A549 (cell line): Measurements from ENCODE around the gene PEAK3. TPM values are rescaled to one million over a fixed set of nuclear protein-coding genes. Genes with fewer than 3 reads are reported as not detected.

Source experiments
- ATAC-seq, 2 experiments: fragments of 200-7000 bp in 1 of 2; fragments of >200 bp in 1 of 2; cut with Nextera tagmentation in 1 of 2; cut with Tn5 transposase in 1 of 2; 3 replicates each; pipeline versions ENCODE4 v1.8.0 to v1.9.1; 2018 to 2020; ENCODE audit warnings: mild to moderate bottlenecking in 1 of 2, moderate library complexity in 1 of 2
- CTCF ChIA-PET: fragments of 300-600 bp; sonication (Branson Sonifier 250); formaldehyde crosslinking; extraction: SDS; loops from one replicate; lab custom pipeline; 2021; ENCODE audit warnings: antibody characterized with exemption, inconsistent platforms; lab: Yijun Ruan, JAX
- POLR2A ChIA-PET: fragments of 350-600 bp; formaldehyde crosslinking; extraction: SDS; loops from one replicate; lab custom pipeline; 2021; ENCODE audit warnings: antibody characterized with exemption, inconsistent platforms; lab: Yijun Ruan, JAX
- DNase-seq, 2 experiments: peaks; one replicate each; pipeline versions ENCODE4 v3.0.0 to v3.0.0-alpha.2; 2011 to 2016; ENCODE audit warnings: low read depth in 1 of 2, low spot score in 1 of 2
- FAIRE-seq: peaks from 2 replicates; lab custom pipeline; 2011; peaks lifted over from hg19 to GRCh38; lab: Jason Lieb, UNC
- H3K27ac ChIP-seq, 2 experiments: fragments of >200 bp; sonication (Bioruptor Twin); formaldehyde crosslinking; 3 replicates each; pipeline ENCODE4 v1.5.1; 2016 to 2017
- H3K4me1 ChIP-seq: fragments of >200 bp; sonication (Bioruptor Twin); formaldehyde crosslinking; 3 replicates; pipeline ENCODE4 v1.6.1; 2016
- H3K4me2 ChIP-seq: fragments of >200 bp; sonication (Bioruptor Twin); formaldehyde crosslinking; 3 replicates; pipeline ENCODE4 v1.6.1; 2016
- H3K4me3 ChIP-seq: fragments of >200 bp; sonication (Bioruptor Twin); formaldehyde crosslinking; 3 replicates; pipeline ENCODE4 v1.5.1; 2016
- H3K9me3 ChIP-seq: fragments of >200 bp; sonication (Bioruptor Twin); formaldehyde crosslinking; 3 replicates; pipeline ENCODE4 v1.6.1; 2016
- BCL3 ChIP-seq: fragments of >200 bp; sonication (Bioruptor Twin); formaldehyde crosslinking; IDR thresholded peaks from 3 replicates; pipeline ENCODE4 v1.6.1; 2016
- BHLHE40 ChIP-seq: IDR thresholded peaks from 2 replicates; pipeline ENCODE4 v1.6.1; 2012; ENCODE audit warnings: low read depth, low read length, inconsistent platforms
- CHD2 ChIP-seq: fragments of 150-350 bp; IDR thresholded peaks from 2 replicates; pipeline ENCODE4 v1.6.1; 2014; ENCODE audit warnings: low read length; ENCODE audit not compliant: partially characterized antibody
- E2F6 ChIP-seq: IDR thresholded peaks from 2 replicates; pipeline ENCODE4 v1.6.1; 2012; ENCODE audit warnings: low read depth, borderline replicate concordance
- EHF ChIP-seq: fragments of 250-450 bp; sonication (Bioruptor Pico); IDR thresholded peaks from 2 replicates; pipeline ENCODE4 v1.5.0; 2020; ENCODE audit warnings: mild to moderate bottlenecking
- EHMT2 ChIP-seq: fragments of 200-600 bp; sonication (generic); IDR thresholded peaks from 2 replicates; pipeline ENCODE4 v1.6.1; 2016; ENCODE audit warnings: antibody characterized with exemption, low read depth, mild to moderate bottlenecking, moderate library complexity
- ESRRA ChIP-seq: fragments of 150-350 bp; IDR thresholded peaks from 2 replicates; pipeline ENCODE4 v1.6.1; 2014; ENCODE audit warnings: mild to moderate bottlenecking, low read length, borderline replicate concordance
- FOSB ChIP-seq: fragments of 250-450 bp; sonication (Bioruptor Pico); IDR thresholded peaks from 2 replicates; pipeline ENCODE4 v1.5.0; 2020; ENCODE audit warnings: mild to moderate bottlenecking, moderate library complexity
- FOSL2 ChIP-seq, 2 experiments: fragments of 450-650 bp in 1 of 2; fragments of >200 bp in 1 of 2; sonication (Bioruptor Twin) in 1 of 2; formaldehyde crosslinking; IDR thresholded peaks; 2 replicates each; pipeline versions ENCODE4 v1.5.0 to v1.6.1; 2016 to 2020; ENCODE audit warnings: mild to moderate bottlenecking in 1 of 2, moderate library complexity in 1 of 2
- FOXS1 ChIP-seq: fragments of 250-450 bp; sonication (Bioruptor Pico); IDR thresholded peaks from 2 replicates; pipeline ENCODE4 v1.5.0; 2020; ENCODE audit warnings: mild to moderate bottlenecking, moderate library complexity
- HES2 ChIP-seq: fragments of >200 bp; sonication (Bioruptor Twin); formaldehyde crosslinking; IDR thresholded peaks from 2 replicates; pipeline ENCODE4 v1.6.1; 2016
- HMGXB4 ChIP-seq: fragments of 250-450 bp; sonication (Bioruptor Pico); IDR thresholded peaks from 2 replicates; pipeline ENCODE4 v1.5.0; 2021; ENCODE audit warnings: mild to moderate bottlenecking, moderate library complexity, borderline replicate concordance
- JUNB ChIP-seq: fragments of >200 bp; sonication (Bioruptor Twin); formaldehyde crosslinking; IDR thresholded peaks from 2 replicates; pipeline ENCODE4 v1.6.1; 2016
- KDM5A ChIP-seq: fragments of 200-600 bp; sonication (generic); IDR thresholded peaks from 2 replicates; pipeline ENCODE4 v1.6.1; 2016; ENCODE audit warnings: antibody characterized with exemption, mild to moderate bottlenecking
- MAX ChIP-seq: IDR thresholded peaks from 2 replicates; pipeline ENCODE4 v1.6.1; 2012
- MAZ ChIP-seq: fragments of 150-350 bp; IDR thresholded peaks from 2 replicates; pipeline ENCODE4 v1.6.1; 2014; ENCODE audit warnings: antibody characterized with exemption, low read depth, low read length, borderline replicate concordance
- MYC ChIP-seq: IDR thresholded peaks from 2 replicates; pipeline ENCODE4 v1.6.1; 2012; ENCODE audit warnings: mild to moderate bottlenecking, inconsistent platforms, low read length, improper control_type of control experiment, borderline replicate concordance
- NFE2L2 ChIP-seq: fragments of 150-350 bp; conservative IDR thresholded peaks from 2 replicates; pipeline ENCODE4 v1.6.1; 2014; ENCODE audit warnings: low read length
- NPAS2 ChIP-seq: fragments of 250-450 bp; sonication (Bioruptor Pico); IDR thresholded peaks from 2 replicates; pipeline ENCODE4 v1.8.0; 2022; ENCODE audit warnings: mild to moderate bottlenecking, moderate library complexity, borderline replicate concordance
- PHF8 ChIP-seq: fragments of 200-600 bp; sonication (generic); IDR thresholded peaks from 2 replicates; pipeline ENCODE4 v1.6.1; 2016; ENCODE audit warnings: low read depth, mild to moderate bottlenecking, antibody characterized with exemption, moderate library complexity, borderline replicate concordance
- POLR2AphosphoS2 ChIP-seq: conservative IDR thresholded peaks from 2 replicates; pipeline ENCODE4 v1.6.1; 2012; ENCODE audit warnings: low read length, improper control_type of control experiment, inconsistent platforms
- RNF2 ChIP-seq: fragments of 200-600 bp; sonication (generic); IDR thresholded peaks from 2 replicates; pipeline ENCODE4 v1.6.1; 2016; ENCODE audit warnings: low read depth, mild to moderate bottlenecking, antibody characterized with exemption, moderate library complexity, borderline replicate concordance
- SMC3 ChIP-seq: fragments of >200 bp; sonication (Bioruptor Twin); formaldehyde crosslinking; IDR thresholded peaks from 3 replicates; pipeline ENCODE4 v1.6.1; 2018; ENCODE audit warnings: inconsistent platforms
- SREBF2 ChIP-seq: fragments of 450-650 bp; IDR thresholded peaks from 2 replicates; pipeline ENCODE4 v1.6.1; 2014; ENCODE audit warnings: mild to moderate bottlenecking, moderate library complexity
- TP53 ChIP-seq: fragments of 250-450 bp; sonication (Bioruptor Pico); IDR thresholded peaks from 2 replicates; pipeline ENCODE4 v1.5.0; 2021; ENCODE audit warnings: mild to moderate bottlenecking, moderate library complexity
- ZFP36 ChIP-seq: fragments of 450-650 bp; IDR thresholded peaks from 2 replicates; pipeline ENCODE4 v1.6.1; 2014; ENCODE audit warnings: borderline replicate concordance; ENCODE audit not compliant: partially characterized antibody
- ZNF302 ChIP-seq: fragments of 250-450 bp; sonication (Bioruptor Pico); IDR thresholded peaks from 2 replicates; pipeline ENCODE4 v1.9.0; 2021; ENCODE audit warnings: inconsistent platforms, mild to moderate bottlenecking, moderate library complexity
- WGBS: methylation state at CpG from one replicate; pipeline ENCODE4 v1.1.6; 2017; ENCODE audit errors: missing lambda C conversion rate; 5-methylcytosine and 5-hydroxymethylcytosine counted together
- polyA plus RNA-seq, 4 experiments: library from polyadenylated mRNA; depleted of rRNA in 3 of 4; stranded (reverse); fragments of >200 nt; fragmentation: RNase III in 1 of 4; extraction: RNeasy Plus Mini Kit Qiagen cat#74134 plus additional on column Dnase treatment in 1 of 4; gene quantifications; 2 replicates in 3 of 4; 3 replicates in 1 of 4; pipeline ENCODE4 v1.2.3, GENCODE V29; 2011 to 2017

PEAK3 gene
- polyA plus RNA-seq, 2 of the 4 experiments (the other 2 are of a cell fraction), result not detected

GRCh38 chr19:2320939-2321338 is 39.0 kb upstream of the PEAK3 start:
- H3K27ac ChIP-seq, result no peak overlapping the region
- FAIRE-seq (no peak), ATAC-seq (no peak), DNase-seq (no peak)
- WGBS, result 89% methylated on average over 7 of the region's 12 CpGs
- no peaks in the 10 kb centered on the region for H3K4me1 ChIP-seq
- POLR2A ChIA-PET, result no interaction called here
- no peak overlapping the region for H3K4me3 ChIP-seq
- H3K9me3 ChIP-seq, result no peaks in the 10 kb centered on the region
- CTCF ChIA-PET, result interaction anchor here (1.2 kb wide), 1 partner anchor 12 kb away, joined by 3 read pairs; the partner anchor contains the start of gene LINGO3
- no peak overlapping the region for H3K4me2 ChIP-seq
- no peak for TF ChIP-seq FOSL2 (IDR thresholded peaks at IDR 0.05)
- TF ChIP-seq FOSL2 (CRISPR knock-in tag; IDR thresholded peaks at IDR 0.05), result no peak
- TF ChIP-seq CHD2, result no peak
- no peak for TF ChIP-seq TP53 (CRISPR knock-in tag)
- no peak for TF ChIP-seq FOXS1 (CRISPR knock-in tag)
- no peak for TF ChIP-seq BHLHE40
- no peak for TF ChIP-seq ZFP36
- TF ChIP-seq RNF2, result no peak
- TF ChIP-seq E2F6, result no peak
- no peak for TF ChIP-seq NPAS2 (CRISPR knock-in tag)
- no peak for TF ChIP-seq MAZ
- no peak for TF ChIP-seq JUNB
- TF ChIP-seq PHF8, result no peak
- TF ChIP-seq HES2, result no peak
- TF ChIP-seq MAX, result no peak
- no peak for TF ChIP-seq POLR2AphosphoS2
- TF ChIP-seq ZNF302 (CRISPR knock-in tag), result no peak
- TF ChIP-seq, all 56 proteins: peak for 0

- FAIRE-seq, result no peak
- 88% methylated on average over 4 of the region's 12 CpGs for WGBS
- TF ChIP-seq MYC (no peak), NFE2L2 (no peak), FOSB (CRISPR knock-in tag) (no peak), SREBF2 (no peak), KDM5A (no peak), NPAS2 (CRISPR knock-in tag) (no peak), RNF2 (no peak), ESRRA (no peak), EHF (no peak)
- H3K4me3 ChIP-seq, result no peak overlapping the region
- POLR2A ChIA-PET, result no interaction called here
- H3K4me1 ChIP-seq, result no peaks in the 10 kb centered on the region
- no peak for DNase-seq
- no peak; a peak in 1 of 6 replicates for ATAC-seq
- no peak overlapping the region for H3K4me2 ChIP-seq
- no peak overlapping the region for H3K27ac ChIP-seq
- H3K9me3 ChIP-seq, result peaks cover 6% of the 10 kb centered on the region; the same call in 1 of the 3 replicates
- CTCF ChIA-PET, result interaction anchor here (1.2 kb wide), 1 partner anchor 12 kb away, joined by 3 read pairs; the partner anchor contains the start of gene LINGO3
These were observed 38.1 kb upstream of the PEAK3 start for GRCh38 chr19:2320049-2320448.

- no peak for FAIRE-seq
- CTCF ChIA-PET, result no interaction called here
These were observed 37.6 kb upstream of the PEAK3 start for GRCh38 chr19:2319551-2319950.

More at GRCh38 chr19:2319551-2319950, 37.6 kb upstream of the PEAK3 start:
- no peak for ATAC-seq
- WGBS, result no CpG with 5 or more reads among the region's 20 CpGs
- DNase-seq, result no peak
- POLR2A ChIA-PET, result no interaction called here
- Histone ChIP-seq H3K9me3 (peaks cover 11% of the 10 kb centered on the region; the same call in 2 of the 3 replicates), H3K4me2 (no peak overlapping the region), H3K4me1 (no peaks in the 10 kb centered on the region), H3K4me3 (no peak overlapping the region), H3K27ac (no peak overlapping the region)
- no peak for TF ChIP-seq HMGXB4 (CRISPR knock-in tag)
- no peak for TF ChIP-seq CHD2
- TF ChIP-seq BCL3, result no peak
- TF ChIP-seq MYC, result no peak
- no peak for TF ChIP-seq ESRRA
- no peak for TF ChIP-seq SMC3
- no peak for TF ChIP-seq EHF
- TF ChIP-seq BHLHE40, result no peak
- TF ChIP-seq EHMT2, result no peak
